Measurements from ENCODE around the gene SUPT3H.
"Not testable (repeated sequence)": the region's sequence is repeated elsewhere in the genome, so short reads cannot be mapped to it uniquely, and the experiment has no call there.

The SUPT3H gene

DNA sequence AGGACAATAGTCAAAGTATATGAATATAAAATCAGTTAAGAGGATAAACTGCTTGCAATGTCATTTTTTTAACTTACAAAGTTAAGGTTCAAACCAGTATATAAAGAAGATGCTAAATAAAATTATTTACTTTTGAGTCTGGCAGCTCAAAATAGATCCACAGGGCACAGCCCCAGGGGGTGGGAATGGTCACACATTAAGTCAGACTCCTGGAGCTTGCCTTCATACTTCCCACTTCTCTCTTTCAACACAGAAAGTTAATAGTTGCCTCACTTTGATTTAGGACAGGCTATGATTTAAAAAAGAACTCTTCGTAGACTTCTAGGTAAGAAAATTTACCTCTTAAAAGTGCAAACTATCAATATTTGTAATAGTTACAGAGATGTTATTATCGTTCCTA lies 207.9 kb downstream of the SUPT3H start:
- no peak for DNase-seq

DNA sequence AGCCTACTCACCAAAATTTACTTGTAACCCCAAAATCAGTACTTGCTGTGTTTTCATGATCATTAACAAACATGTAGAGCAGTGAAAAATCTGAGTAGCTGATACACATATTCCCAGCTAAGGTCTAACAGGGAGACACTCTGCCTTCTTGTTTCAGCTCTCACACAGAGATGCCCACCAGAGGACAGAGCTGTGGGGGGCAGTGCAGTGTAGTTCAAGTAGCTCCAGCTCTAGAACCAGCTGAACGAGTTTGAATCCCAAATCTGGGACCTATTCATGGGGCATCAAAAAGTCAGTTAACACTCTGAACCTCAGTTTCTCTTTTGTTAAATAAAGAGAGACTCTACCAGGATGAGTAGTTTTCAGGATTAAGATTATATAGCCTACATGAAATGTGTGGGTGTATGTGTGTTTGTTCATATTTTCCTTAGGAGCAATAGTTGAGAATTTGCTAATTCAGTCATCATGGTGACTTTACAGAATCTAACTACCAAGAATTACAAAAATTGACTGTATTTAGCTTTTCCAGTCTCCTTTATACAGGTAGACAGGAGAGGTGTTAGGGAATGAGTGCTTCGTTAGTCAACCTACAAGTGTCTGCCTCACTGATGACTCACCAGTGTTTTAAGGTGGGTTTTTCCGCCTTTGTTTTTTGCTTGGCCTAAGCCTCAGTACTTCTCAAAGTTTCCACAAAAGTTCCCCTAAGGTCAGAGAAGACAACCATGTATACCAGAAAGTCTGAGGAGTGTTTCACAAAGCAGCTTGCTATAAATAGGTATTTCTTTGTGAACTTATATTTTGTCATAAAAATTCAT lies 213.6 kb downstream of the SUPT3H start:
- DNase-seq: no peak

- no peak for DNase-seq
These were observed 217.4 kb downstream of the SUPT3H start for GRCh38 chr6:45160305-45160704.

DNA sequence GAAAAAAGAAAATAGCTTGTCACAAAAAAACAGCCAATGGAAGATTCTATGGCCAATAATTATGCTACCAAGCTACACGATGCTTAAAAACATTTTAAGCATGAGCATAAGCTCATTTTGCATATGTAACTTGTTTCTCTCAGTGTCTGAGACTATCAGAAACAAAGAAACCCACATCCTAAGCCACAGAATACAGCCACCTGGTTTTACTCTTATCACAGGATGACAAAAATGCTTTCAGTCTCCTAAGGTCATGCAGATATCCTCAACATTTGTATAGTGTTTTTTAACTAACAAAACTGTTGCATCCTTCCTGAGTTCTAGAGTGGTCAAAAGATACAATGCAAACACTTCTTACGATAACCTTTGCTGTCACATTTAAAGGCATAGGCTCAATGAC lies 221.7 kb downstream of the SUPT3H start:
- DNase-seq: peak in 3 of 6 experiments; percentile 69 to 75 (median 74)

- DNase-seq: no peak
These were observed 222.3 kb downstream of the SUPT3H start for GRCh38 chr6:45155341-45155894.

- no peak for DNase-seq
These were observed 223.1 kb downstream of the SUPT3H start for GRCh38 chr6:45154679-45155078.

DNA sequence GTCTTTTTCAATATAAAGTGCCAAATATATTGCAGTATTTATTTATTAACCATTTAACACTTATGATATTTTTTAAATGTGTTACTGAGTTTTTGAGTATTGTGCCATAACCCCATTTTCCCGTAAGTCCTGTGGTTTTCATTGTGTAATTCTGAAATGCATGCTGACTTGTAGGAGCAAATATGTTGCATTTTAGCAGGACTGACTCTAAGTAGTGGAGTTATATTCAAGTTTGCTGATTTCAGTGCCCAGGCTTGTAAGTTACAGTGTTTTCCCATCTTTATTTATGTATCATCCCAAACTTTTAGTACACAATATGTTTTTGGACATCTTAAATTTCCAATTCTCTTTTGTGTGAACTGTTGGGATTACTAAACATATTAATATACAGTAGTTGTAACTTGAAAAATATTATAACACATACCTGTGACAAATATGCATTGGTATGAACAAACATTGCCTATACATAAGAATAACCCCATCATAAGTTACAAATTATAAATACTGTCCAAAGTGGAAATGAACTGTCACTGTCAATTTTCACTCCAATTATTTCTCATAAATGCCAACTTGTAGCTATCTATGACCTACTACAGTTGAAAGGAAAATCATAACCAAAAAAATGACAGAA lies 228.9 kb downstream of the SUPT3H start:
- no peak for DNase-seq

GRCh38 chr6:45148278-45148677 lies 229.5 kb downstream of the SUPT3H start:
- no peak for DNase-seq

DNA sequence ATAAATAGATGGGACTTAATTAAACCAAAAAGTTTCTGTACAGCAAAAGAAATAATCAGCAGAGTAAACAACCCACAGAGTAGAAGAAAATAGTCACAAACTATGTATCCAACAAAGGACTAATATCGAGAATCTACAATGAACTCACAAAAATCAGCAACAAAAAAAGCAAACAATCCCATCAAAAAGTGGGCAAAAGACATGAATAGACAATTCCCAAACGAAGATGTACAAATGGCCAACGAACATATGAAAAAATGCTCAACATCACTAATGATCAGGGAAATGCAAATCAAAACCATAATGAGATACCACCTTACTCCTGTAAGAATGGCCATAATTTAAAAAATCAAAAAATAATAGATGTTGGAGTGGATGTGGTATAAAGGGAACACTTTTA lies 232.1 kb downstream of the SUPT3H start:
- DNase-seq: not testable (repeated sequence)

DNA sequence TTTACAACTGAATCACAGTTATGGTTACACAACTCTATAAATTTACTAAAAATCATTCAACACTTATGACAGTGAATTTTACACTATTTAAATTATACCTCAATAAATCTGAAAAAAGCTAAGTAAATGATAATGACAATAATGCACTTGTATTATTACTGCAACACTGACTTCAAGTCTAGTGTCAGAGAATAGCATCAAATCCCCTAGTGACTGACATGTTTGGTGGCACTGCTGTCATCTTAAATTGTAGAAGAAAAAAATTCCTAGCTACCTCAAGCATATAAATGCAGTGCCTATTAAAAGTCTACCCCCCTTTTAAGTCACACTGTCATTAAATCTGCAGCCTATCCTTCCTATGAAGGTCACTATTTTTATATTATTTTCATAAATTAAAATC lies 239.0 kb downstream of the SUPT3H start:
- no peak for DNase-seq

DNA sequence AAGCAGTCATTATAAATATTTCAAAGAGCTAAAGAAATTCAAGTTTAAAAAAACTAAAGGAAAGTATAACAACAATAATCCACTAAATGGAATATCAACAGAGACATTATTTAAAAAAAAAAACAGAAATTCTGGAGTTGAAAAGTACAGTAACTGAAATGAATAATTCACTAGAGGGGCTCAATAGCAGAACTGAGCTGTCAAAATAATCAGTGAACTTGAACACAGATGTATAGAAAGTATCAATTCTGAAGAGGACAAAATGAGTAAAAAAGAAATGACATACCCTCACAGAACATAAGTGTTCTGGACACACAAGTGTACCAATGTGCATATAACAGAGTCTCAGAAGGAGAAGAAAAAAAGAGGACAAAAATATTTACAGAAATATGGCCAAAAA lies 241.2 kb downstream of the SUPT3H start:
- DNase-seq: no peak

- no peak for DNase-seq
These were observed 245.0 kb downstream of the SUPT3H start for GRCh38 chr6:45132658-45133294.

DNA sequence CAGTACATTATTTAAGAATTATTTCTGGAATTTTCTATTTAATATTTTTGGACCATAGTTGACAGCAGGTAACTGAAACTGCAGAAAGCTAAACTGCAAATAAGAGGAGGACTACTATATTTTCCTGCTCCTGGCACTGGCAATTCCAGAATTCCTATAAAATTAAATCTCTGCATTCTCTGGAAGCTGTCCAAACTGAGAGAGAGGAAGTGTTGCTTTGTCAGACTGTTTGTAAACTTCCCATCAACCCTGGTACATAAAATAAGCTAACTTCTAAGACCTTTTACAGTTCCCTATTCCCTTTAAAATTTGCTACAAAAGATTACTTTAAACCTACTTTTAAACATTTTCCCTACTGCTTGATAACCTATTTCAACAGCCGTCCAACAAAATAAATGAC lies 245.7 kb downstream of the SUPT3H start:
- DNase-seq: no peak

DNA sequence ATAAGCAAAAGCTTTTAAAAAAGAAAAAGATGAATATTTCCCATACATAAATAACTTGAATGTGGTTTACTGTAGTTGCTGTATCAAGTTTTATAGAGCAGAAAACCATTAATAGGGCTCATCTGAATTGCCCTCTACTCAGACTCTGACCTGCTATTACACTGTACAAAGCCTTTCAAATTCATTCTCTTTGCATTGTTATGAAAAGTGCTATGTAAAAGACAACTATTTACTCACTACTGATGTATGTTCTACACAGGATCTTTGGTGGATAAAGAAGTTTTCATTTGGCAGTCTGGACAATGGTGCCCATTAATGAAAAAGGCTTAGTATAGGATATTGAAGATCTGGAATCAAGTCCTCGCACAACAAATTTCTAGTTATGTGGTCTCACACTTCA lies 248.7 kb downstream of the SUPT3H start:
- DNase-seq: no peak

- no peak for DNase-seq
These were observed 250.5 kb downstream of the SUPT3H start for GRCh38 chr6:45127185-45127584.

GRCh38 chr6:45126033-45126432 lies 251.7 kb downstream of the SUPT3H start:
- no peak for DNase-seq

GRCh38 chr6:45123023-45123422 lies 254.7 kb downstream of the SUPT3H start:
- DNase-seq: no peak

DNA sequence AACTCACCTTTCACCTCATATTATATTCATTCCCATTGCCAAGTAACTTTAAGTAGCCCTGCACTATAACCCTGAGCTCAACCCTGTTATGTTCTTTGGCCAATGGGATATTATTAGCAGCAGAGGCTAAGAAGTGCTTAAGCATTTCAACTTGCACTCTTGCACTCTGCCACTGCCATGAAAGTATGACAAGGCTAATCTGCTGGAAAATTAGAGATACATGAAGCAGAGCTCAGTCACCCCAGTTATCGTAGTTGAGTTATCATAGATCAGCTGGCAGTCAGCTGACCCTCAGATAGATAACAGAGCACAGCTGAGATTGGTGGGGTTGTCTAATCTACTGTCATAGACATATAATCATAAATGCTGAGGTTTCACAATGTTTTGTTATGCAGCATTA lies 259.0 kb downstream of the SUPT3H start:
- no peak for DNase-seq

- no peak for DNase-seq
These were observed 260.9 kb downstream of the SUPT3H start for GRCh38 chr6:45116714-45117410.

- no peak for DNase-seq
These were observed 262.0 kb downstream of the SUPT3H start for GRCh38 chr6:45115696-45116095.

GRCh38 chr6:45112711-45113110 lies 265.0 kb downstream of the SUPT3H start:
- DNase-seq: no peak

- no peak for DNase-seq
These were observed 268.2 kb downstream of the SUPT3H start for GRCh38 chr6:45109551-45109950.

DNA sequence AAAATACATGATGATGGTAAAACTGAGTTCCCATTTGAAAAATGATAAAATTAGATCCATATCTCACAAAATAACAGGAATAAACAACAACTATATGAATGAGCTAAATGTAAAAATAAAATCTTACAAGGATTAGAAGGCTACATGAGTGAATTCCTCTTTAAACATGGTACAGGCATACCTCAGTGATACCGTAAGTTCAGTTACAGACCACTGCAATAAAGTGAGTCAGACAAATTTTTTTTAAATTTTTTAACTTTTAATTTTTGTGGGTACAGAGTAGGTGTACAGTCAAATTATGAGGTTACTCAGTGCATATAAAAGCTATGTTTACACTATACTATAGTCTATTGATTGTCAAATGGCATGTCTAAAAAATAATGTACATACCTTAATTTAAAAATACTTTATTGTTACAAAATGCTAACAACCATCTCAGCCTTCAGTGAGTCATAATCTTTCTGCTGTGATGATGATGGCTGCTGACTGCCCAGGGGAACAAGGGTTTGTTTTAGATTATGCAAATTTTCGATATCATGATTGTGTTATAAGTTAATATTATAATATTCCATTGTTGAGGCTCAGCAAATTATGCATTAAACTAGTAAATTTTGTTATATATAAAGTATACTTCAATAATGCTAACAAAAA lies 272.4 kb downstream of the SUPT3H start:
- no peak for DNase-seq
